Measurements from ENCODE around the gene FAM120A.

DNA sequence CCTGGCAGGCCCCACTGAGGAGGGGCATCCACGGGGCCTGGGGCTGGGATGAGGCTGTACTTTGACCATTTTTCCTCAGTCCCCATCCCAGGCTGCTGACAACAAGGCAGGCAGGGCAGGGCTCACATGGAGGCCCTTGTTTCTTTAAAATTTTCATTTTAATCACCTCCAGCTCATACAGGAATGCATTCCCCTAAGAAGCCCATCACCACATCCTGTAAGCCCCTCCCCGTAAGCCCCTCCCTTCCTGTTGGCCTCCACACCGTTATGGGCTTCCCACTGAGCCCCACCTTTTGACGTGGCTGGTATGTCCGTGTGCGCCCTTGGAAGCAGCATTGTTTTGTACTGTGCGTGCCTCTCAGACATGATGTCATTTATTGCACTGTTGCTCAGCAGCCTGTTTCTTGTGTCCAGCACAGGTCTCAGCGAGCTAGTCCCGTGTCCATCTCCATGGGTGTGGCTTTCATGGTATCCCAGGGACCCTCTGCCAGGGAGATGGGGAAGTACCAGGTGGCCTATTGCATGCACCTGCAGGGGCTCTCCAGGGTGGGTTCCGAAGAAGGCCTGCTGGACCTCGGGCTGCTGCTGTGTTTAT is 147.3 kb downstream of the FAM120A start:
- TF ChIP-seq, protein P1, sequence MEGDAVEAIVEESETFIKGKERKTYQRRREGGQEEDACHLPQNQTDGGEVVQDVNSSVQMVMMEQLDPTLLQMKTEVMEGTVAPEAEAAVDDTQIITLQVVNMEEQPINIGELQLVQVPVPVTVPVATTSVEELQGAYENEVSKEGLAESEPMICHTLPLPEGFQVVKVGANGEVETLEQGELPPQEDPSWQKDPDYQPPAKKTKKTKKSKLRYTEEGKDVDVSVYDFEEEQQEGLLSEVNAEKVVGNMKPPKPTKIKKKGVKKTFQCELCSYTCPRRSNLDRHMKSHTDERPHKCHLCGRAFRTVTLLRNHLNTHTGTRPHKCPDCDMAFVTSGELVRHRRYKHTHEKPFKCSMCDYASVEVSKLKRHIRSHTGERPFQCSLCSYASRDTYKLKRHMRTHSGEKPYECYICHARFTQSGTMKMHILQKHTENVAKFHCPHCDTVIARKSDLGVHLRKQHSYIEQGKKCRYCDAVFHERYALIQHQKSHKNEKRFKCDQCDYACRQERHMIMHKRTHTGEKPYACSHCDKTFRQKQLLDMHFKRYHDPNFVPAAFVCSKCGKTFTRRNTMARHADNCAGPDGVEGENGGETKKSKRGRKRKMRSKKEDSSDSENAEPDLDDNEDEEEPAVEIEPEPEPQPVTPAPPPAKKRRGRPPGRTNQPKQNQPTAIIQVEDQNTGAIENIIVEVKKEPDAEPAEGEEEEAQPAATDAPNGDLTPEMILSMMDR (conservative IDR thresholded peaks at IDR 0.05; ENCODE audit: low read length) = no peak
- TF ChIP-seq EZH2phosphoT487 (IDR thresholded peaks at IDR 0.05; ENCODE audit: borderline replicate concordance) = no peak
